ENCODE measurements around the gene MIA2. TPM values are rescaled to one million over a fixed set of nuclear protein-coding genes. Genes with fewer than 3 reads are reported as not detected.
"Not testable (repeated sequence)": the region's sequence is repeated elsewhere in the genome, so short reads cannot be mapped to it uniquely, and the experiment has no call there.

The MIA2 gene
- total RNA-seq, 1 donor from 2014 or later, result 25.3 TPM

- Histone ChIP-seq H3K27ac (no peak overlapping the region), H3K4me1 (no peaks in the 10 kb centered on the region), H3K9me3 (no peaks in the 10 kb centered on the region), H3K27me3 (no peaks in the 10 kb centered on the region), H3K4me3 (no peak overlapping the region), H3K36me3 (no peaks in the 10 kb centered on the region)
- intact Hi-C loops (cut with DNase I), result no loop called here
- DNase-seq (ENCODE audit: extremely low spot score in 2 of 2), result no peak
- no peak for TF ChIP-seq POLR2AphosphoS5 (IDR thresholded peaks at IDR 0.05; ENCODE audit: insufficient read depth in 1 of 2, low read depth in 1 of 2)
- TF ChIP-seq CTCF (IDR thresholded peaks at IDR 0.05), result no peak
- no peak for TF ChIP-seq POLR2A (IDR thresholded peaks at IDR 0.05)
Measured at GRCh38 chr14:39212693-39213092, 21.0 kb upstream of the MIA2 start.

GRCh38 chr14:39217214-39217879 is 16.4 kb upstream of the MIA2 start:
- Histone ChIP-seq H3K4me3 (no peak overlapping the region), H3K27ac (no peak overlapping the region), H3K9me3 (no peaks in the 10 kb centered on the region), H3K4me1 (peaks cover 6% of the 10 kb centered on the region), H3K36me3 (no peaks in the 10 kb centered on the region), H3K27me3 (no peaks in the 10 kb centered on the region)
- TF ChIP-seq POLR2A (IDR thresholded peaks at IDR 0.05), result no peak
- TF ChIP-seq CTCF (IDR thresholded peaks at IDR 0.05), result no peak
- TF ChIP-seq POLR2AphosphoS5 (IDR thresholded peaks at IDR 0.05; ENCODE audit: insufficient read depth in 1 of 2, low read depth in 1 of 2), result no peak
- intact Hi-C loops (cut with DNase I), result no loop called here
- no peak for DNase-seq (ENCODE audit: extremely low spot score in 2 of 2)

GRCh38 chr14:39218171-39218769 is 15.4 kb upstream of the MIA2 start:
- TF ChIP-seq CTCF (IDR thresholded peaks at IDR 0.05) (no peak), POLR2A (IDR thresholded peaks at IDR 0.05) (no peak), POLR2AphosphoS5 (IDR thresholded peaks at IDR 0.05; ENCODE audit: insufficient read depth in 1 of 2, low read depth in 1 of 2) (no peak)

GRCh38 chr14:39219075-39219499 is 14.6 kb upstream of the MIA2 start:
- H3K9me3 ChIP-seq, result no peaks in the 10 kb centered on the region
- H3K27me3 ChIP-seq, result no peaks in the 10 kb centered on the region
- H3K36me3 ChIP-seq, result no peaks in the 10 kb centered on the region
- H3K4me1 ChIP-seq, result peaks cover 6% of the 10 kb centered on the region
- no peak for TF ChIP-seq CTCF (IDR thresholded peaks at IDR 0.05)
- TF ChIP-seq POLR2A (IDR thresholded peaks at IDR 0.05), result no peak
- TF ChIP-seq POLR2AphosphoS5 (IDR thresholded peaks at IDR 0.05; ENCODE audit: insufficient read depth in 1 of 2, low read depth in 1 of 2), result no peak
- intact Hi-C loops (cut with DNase I), result no loop called here
- no peak overlapping the region for H3K27ac ChIP-seq
- no peak overlapping the region for H3K4me3 ChIP-seq
- DNase-seq (ENCODE audit: extremely low spot score in 2 of 2), result no peak

More at GRCh38 chr14:39218171-39218769, 15.4 kb upstream of the MIA2 start:
- Histone ChIP-seq H3K4me1 (peaks cover 6% of the 10 kb centered on the region), H3K9me3 (no peaks in the 10 kb centered on the region), H3K27ac (no peak overlapping the region), H3K4me3 (no peak overlapping the region), H3K27me3 (no peaks in the 10 kb centered on the region), H3K36me3 (no peaks in the 10 kb centered on the region)
- intact Hi-C loops (cut with DNase I), result no loop called here
- no peak for DNase-seq (ENCODE audit: extremely low spot score in 2 of 2)

GRCh38 chr14:39220473-39220872 is 13.2 kb upstream of the MIA2 start:
- H3K27me3 ChIP-seq; H3K9me3 ChIP-seq; DNase-seq (ENCODE audit: extremely low spot score in 2 of 2); H3K36me3 ChIP-seq; intact Hi-C loops (cut with DNase I); H3K4me3 ChIP-seq; H3K27ac ChIP-seq; H3K4me1 ChIP-seq: not testable (repeated sequence)

Data from vagina (tissue), 2 donors.